ENCODE measurements around the gene CPM. TPM values are rescaled to one million over a fixed set of nuclear protein-coding genes. Genes with fewer than 3 reads are reported as not detected.
A peak's percentile ranks its signal among the peaks of the same experiment; 100 is the strongest.

CPM gene
- total RNA-seq, 1 donor from 2014 or later: 3.6 TPM

- Mint-ChIP-seq H3K9me3 (ENCODE audit: unreplicated experiment) (no peaks in the 10 kb centered on the region), H3K4me3 (ENCODE audit: unreplicated experiment) (no peak overlapping the region), H3K27ac (ENCODE audit: unreplicated experiment) (no peak overlapping the region), H3K36me3 (ENCODE audit: low read depth, unreplicated experiment) (peaks cover 4% of the 10 kb centered on the region), H3K27me3 (ENCODE audit: unreplicated experiment) (no peaks in the 10 kb centered on the region), H3K4me1 (ENCODE audit: unreplicated experiment) (no peaks in the 10 kb centered on the region)
- no peak for DNase-seq (ENCODE audit: low spot score)
- no peak for TF ChIP-seq CTCF (IDR thresholded peaks at IDR 0.05; ENCODE audit: unreplicated experiment)
Measured at GRCh38 chr12:68846811-68847210, 86.2 kb downstream of the CPM start.

- no peak overlapping the region for H3K27ac Mint-ChIP-seq (ENCODE audit: unreplicated experiment)
- no peaks in the 10 kb centered on the region for H3K27me3 Mint-ChIP-seq (ENCODE audit: unreplicated experiment)
- H3K9me3 Mint-ChIP-seq (ENCODE audit: unreplicated experiment): no peaks in the 10 kb centered on the region
- no peak for TF ChIP-seq CTCF (IDR thresholded peaks at IDR 0.05; ENCODE audit: unreplicated experiment)
- no peak for DNase-seq (ENCODE audit: low spot score)
- no peaks in the 10 kb centered on the region for H3K4me1 Mint-ChIP-seq (ENCODE audit: unreplicated experiment)
- peaks cover 4% of the 10 kb centered on the region for H3K36me3 Mint-ChIP-seq (ENCODE audit: low read depth, unreplicated experiment)
- H3K4me3 Mint-ChIP-seq (ENCODE audit: unreplicated experiment): no peak overlapping the region
Measured at GRCh38 chr12:68844788-68845695, 87.9 kb downstream of the CPM start.

- Mint-ChIP-seq H3K27me3 (ENCODE audit: unreplicated experiment) (no peaks in the 10 kb centered on the region), H3K27ac (ENCODE audit: unreplicated experiment) (no peak overlapping the region), H3K4me1 (ENCODE audit: unreplicated experiment) (no peaks in the 10 kb centered on the region), H3K9me3 (ENCODE audit: unreplicated experiment) (no peaks in the 10 kb centered on the region), H3K36me3 (ENCODE audit: low read depth, unreplicated experiment) (peaks cover 4% of the 10 kb centered on the region), H3K4me3 (ENCODE audit: unreplicated experiment) (peak overlapping the region; percentile 49)
- DNase-seq (ENCODE audit: low spot score): no peak
- TF ChIP-seq CTCF (IDR thresholded peaks at IDR 0.05; ENCODE audit: unreplicated experiment): no peak
Measured at GRCh38 chr12:68844318-68844745, 88.6 kb downstream of the CPM start.

- Mint-ChIP-seq H3K4me3 (ENCODE audit: unreplicated experiment) (no peak overlapping the region), H3K9me3 (ENCODE audit: unreplicated experiment) (no peaks in the 10 kb centered on the region), H3K36me3 (ENCODE audit: low read depth, unreplicated experiment) (peaks cover 7% of the 10 kb centered on the region), H3K27ac (ENCODE audit: unreplicated experiment) (no peak overlapping the region), H3K4me1 (ENCODE audit: unreplicated experiment) (peaks cover 5% of the 10 kb centered on the region), H3K27me3 (ENCODE audit: unreplicated experiment) (no peaks in the 10 kb centered on the region)
- no peak for TF ChIP-seq CTCF (IDR thresholded peaks at IDR 0.05; ENCODE audit: unreplicated experiment)
- DNase-seq (ENCODE audit: low spot score): no peak
Measured at GRCh38 chr12:68842784-68843567, 90.0 kb downstream of the CPM start.
